Neural cell (in vitro differentiated cells): ENCODE data around the gene TFIP11. TPM values are rescaled to one million over a fixed set of nuclear protein-coding genes. Genes with fewer than 3 reads are reported as not detected.

Experiments used
- H2AFZ ChIP-seq: fragments of 200-600, 300-800 bp; sonication (generic), shearing (Covaris generic); 2 replicates; pipeline ENCODE4 v1.6.0; 2014; ENCODE audit warnings: low read depth, mild to moderate bottlenecking, antibody characterized with exemption, low read length, moderate library complexity
- H3F3A ChIP-seq: fragments of 200-600 bp; shearing (Covaris generic); 2 replicates; pipeline ENCODE4 v1.6.1; 2016; ENCODE audit warnings: mild to moderate bottlenecking, moderate library complexity, mixed read lengths, antibody characterized with exemption, low read length; ENCODE audit not compliant: insufficient read depth, poor library complexity, severe bottlenecking
- H3K27ac ChIP-seq: fragments of 200-600, 300-800 bp; sonication (generic), shearing (Covaris generic); 2 replicates; pipeline ENCODE4 v1.5.1; 2014; ENCODE audit warnings: mild to moderate bottlenecking, low read length, moderate library complexity
- H3K27me3 ChIP-seq: fragments of 300-800, 200-600 bp; sonication (generic), shearing (Covaris generic); 2 replicates; pipeline ENCODE4 v1.6.0; 2014; ENCODE audit warnings: mild to moderate bottlenecking, low read depth, low read length, moderate library complexity; ENCODE audit not compliant: insufficient read depth
- H3K36me3 ChIP-seq: fragments of 300-800, 200-600 bp; sonication (generic), shearing (Covaris generic); 2 replicates; pipeline ENCODE4 v1.5.1; 2014; ENCODE audit warnings: mild to moderate bottlenecking, antibody characterized with exemption, low read length, moderate library complexity; ENCODE audit not compliant: insufficient read depth
- H3K4me2 ChIP-seq: fragments of 300-800, 200-600 bp; sonication (generic), shearing (Covaris generic); 2 replicates; pipeline ENCODE4 v1.6.0; 2014; ENCODE audit warnings: mild to moderate bottlenecking, low read length
- H3K4me3 ChIP-seq: fragments of 300-800, 200-600 bp; sonication (generic), shearing (Covaris generic); 2 replicates; pipeline ENCODE4 v1.5.1; 2014; ENCODE audit warnings: mild to moderate bottlenecking, low read length, moderate library complexity
- H3K79me2 ChIP-seq: fragments of 200-600 bp; shearing (Covaris generic); replicated peaks from 2 replicates; pipeline ENCODE4 v1.6.0; 2014; ENCODE audit warnings: mild to moderate bottlenecking, low read length, moderate library complexity; ENCODE audit not compliant: insufficient read depth
- H3K9ac ChIP-seq: fragments of 300-800, 200-600 bp; sonication (generic), shearing (Covaris generic); 2 replicates; pipeline ENCODE4 v1.6.1; 2016; ENCODE audit warnings: mild to moderate bottlenecking, low read length, mixed read lengths
- H3K9me2 ChIP-seq: fragments of 200-600 bp; shearing (Covaris generic); 2 replicates; pipeline ENCODE4 v1.6.1; 2016; ENCODE audit warnings: mild to moderate bottlenecking, low read length, mixed read lengths; ENCODE audit not compliant: insufficient read depth
- H3K9me3 ChIP-seq: fragments of 200-600, 300-800 bp; sonication (generic), shearing (Covaris generic); 2 replicates; pipeline ENCODE4 v1.6.1; 2016; ENCODE audit warnings: mild to moderate bottlenecking, mixed run types, low read length, moderate library complexity, mixed read lengths
- H4K20me1 ChIP-seq: fragments of 200-600 bp; shearing (Covaris generic); 2 replicates; pipeline ENCODE4 v1.6.1; 2016; ENCODE audit warnings: mild to moderate bottlenecking, mixed run types; ENCODE audit not compliant: insufficient read depth
- EP300 ChIP-seq: fragments of 450-650 bp; conservative IDR thresholded peaks from 2 replicates; pipeline ENCODE4 v1.6.1; 2014; ENCODE audit warnings: antibody characterized with exemption, mild to moderate bottlenecking, moderate library complexity; ENCODE audit not compliant: poor library complexity, severe bottlenecking
- EZH2 ChIP-seq: fragments of 200-600, 300-800 bp; shearing (Covaris generic), sonication (generic); IDR thresholded peaks from 2 replicates; pipeline ENCODE4 v1.6.1; 2014; ENCODE audit warnings: antibody characterized with exemption, low read length, borderline replicate concordance, mild to moderate bottlenecking; ENCODE audit not compliant: insufficient read depth, poor library complexity, severe bottlenecking
- MXI1 ChIP-seq: fragments of 450-650 bp; conservative IDR thresholded peaks from 2 replicates; pipeline ENCODE4 v1.6.1; 2014; ENCODE audit warnings: antibody characterized with exemption, mild to moderate bottlenecking; ENCODE audit not compliant: poor library complexity, severe bottlenecking
- POLR2AphosphoS5 ChIP-seq: IDR thresholded peaks from 2 replicates; pipeline ENCODE4 v1.6.1; 2012
- RAD21 ChIP-seq: fragments of 450-650 bp; conservative IDR thresholded peaks from 2 replicates; pipeline ENCODE4 v1.6.1; 2014; ENCODE audit warnings: antibody characterized with exemption, mild to moderate bottlenecking, moderate library complexity
- SMC3 ChIP-seq: fragments of 450-650 bp; conservative IDR thresholded peaks from 2 replicates; pipeline ENCODE4 v1.6.1; 2014; ENCODE audit warnings: antibody characterized with exemption, mild to moderate bottlenecking, moderate library complexity; ENCODE audit not compliant: poor library complexity
- TAF1 ChIP-seq: IDR thresholded peaks from 2 replicates; pipeline ENCODE4 v1.6.1; 2012; ENCODE audit warnings: low read depth
- polyA plus RNA-seq: library from polyadenylated mRNA; depleted of rRNA; stranded (reverse); fragments of >200 nt; gene quantifications from 2 replicates; pipeline ENCODE4 v1.2.3, GENCODE V29; 2014
- TF ChIP-seq, protein P1 (sequence below): IDR thresholded peaks from 2 replicates; pipeline ENCODE4 v1.6.1; 2012; ENCODE audit warnings: borderline replicate concordance
- TF ChIP-seq, protein P2 (sequence below): fragments of 450-650 bp; IDR thresholded peaks from 2 replicates; pipeline ENCODE4 v1.5.1; 2014; ENCODE audit warnings: antibody characterized with exemption, mild to moderate bottlenecking, moderate library complexity; ENCODE audit not compliant: poor library complexity, severe bottlenecking

The TFIP11 gene
- polyA plus RNA-seq, 1 donor from 2014 or later, result 49.8 TPM

DNA sequence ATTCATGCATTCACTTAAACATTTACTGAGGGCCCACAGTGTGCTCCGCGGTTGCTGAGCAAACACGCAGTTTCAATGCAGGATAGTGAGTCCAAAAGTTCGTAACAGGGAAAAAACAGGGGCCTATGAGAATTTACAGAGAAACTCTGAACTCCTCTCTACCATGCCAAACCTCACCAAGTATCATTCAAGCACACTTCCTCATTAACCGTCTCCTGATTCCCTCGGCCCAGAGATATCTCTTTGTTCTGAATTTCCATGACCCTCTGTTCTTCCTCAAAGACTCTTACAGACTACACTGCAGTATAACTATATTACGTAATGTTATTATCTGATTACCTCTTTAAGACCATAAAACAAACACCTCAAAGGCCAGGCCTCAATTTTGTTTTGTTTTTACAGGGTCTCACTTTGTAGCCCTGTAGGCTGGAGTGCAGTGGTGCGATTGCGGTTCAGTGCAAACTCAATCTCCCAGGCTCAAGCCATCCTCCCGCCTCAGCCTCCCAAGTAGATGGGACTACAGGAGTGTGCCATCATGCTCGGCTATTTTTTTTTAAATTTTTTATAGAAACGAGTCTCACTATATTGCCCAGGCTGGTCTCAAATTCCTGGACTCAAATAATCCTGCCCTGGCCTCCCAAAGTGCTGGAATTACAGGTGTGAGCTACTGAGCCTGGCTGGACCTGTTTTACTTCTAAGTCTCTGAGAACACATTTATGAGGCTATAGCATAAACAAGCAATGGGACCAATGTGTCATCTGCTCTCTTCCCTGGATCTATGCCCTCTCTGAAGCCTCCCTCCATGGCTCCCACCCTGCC, 32.3 kb downstream of the TFIP11 start:
- Histone ChIP-seq H3K27me3 (no peaks in the 10 kb centered on the region), H4K20me1 (no peaks in the 10 kb centered on the region), H3F3A (no peaks in the 10 kb centered on the region), H3K79me2 (peaks cover 36% of the 10 kb centered on the region), H3K9me2 (no peaks in the 10 kb centered on the region), H3K9me3 (no peaks in the 10 kb centered on the region), H2AFZ (no peak overlapping the region), H3K9ac (no peak overlapping the region), H3K27ac (no peak overlapping the region), H3K4me2 (no peak overlapping the region), H3K4me3 (peak overlapping the region; percentile 49), H3K36me3 (no peaks in the 10 kb centered on the region)
- TF ChIP-seq, protein P1, sequence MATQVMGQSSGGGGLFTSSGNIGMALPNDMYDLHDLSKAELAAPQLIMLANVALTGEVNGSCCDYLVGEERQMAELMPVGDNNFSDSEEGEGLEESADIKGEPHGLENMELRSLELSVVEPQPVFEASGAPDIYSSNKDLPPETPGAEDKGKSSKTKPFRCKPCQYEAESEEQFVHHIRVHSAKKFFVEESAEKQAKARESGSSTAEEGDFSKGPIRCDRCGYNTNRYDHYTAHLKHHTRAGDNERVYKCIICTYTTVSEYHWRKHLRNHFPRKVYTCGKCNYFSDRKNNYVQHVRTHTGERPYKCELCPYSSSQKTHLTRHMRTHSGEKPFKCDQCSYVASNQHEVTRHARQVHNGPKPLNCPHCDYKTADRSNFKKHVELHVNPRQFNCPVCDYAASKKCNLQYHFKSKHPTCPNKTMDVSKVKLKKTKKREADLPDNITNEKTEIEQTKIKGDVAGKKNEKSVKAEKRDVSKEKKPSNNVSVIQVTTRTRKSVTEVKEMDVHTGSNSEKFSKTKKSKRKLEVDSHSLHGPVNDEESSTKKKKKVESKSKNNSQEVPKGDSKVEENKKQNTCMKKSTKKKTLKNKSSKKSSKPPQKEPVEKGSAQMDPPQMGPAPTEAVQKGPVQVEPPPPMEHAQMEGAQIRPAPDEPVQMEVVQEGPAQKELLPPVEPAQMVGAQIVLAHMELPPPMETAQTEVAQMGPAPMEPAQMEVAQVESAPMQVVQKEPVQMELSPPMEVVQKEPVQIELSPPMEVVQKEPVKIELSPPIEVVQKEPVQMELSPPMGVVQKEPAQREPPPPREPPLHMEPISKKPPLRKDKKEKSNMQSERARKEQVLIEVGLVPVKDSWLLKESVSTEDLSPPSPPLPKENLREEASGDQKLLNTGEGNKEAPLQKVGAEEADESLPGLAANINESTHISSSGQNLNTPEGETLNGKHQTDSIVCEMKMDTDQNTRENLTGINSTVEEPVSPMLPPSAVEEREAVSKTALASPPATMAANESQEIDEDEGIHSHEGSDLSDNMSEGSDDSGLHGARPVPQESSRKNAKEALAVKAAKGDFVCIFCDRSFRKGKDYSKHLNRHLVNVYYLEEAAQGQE, result no peak
- TF ChIP-seq RAD21 (no peak), TAF1 (no peak), MXI1 (no peak), POLR2AphosphoS5 (no peak), EZH2 (no peak), EP300 (no peak), SMC3 (no peak)
- TF ChIP-seq, protein P2, sequence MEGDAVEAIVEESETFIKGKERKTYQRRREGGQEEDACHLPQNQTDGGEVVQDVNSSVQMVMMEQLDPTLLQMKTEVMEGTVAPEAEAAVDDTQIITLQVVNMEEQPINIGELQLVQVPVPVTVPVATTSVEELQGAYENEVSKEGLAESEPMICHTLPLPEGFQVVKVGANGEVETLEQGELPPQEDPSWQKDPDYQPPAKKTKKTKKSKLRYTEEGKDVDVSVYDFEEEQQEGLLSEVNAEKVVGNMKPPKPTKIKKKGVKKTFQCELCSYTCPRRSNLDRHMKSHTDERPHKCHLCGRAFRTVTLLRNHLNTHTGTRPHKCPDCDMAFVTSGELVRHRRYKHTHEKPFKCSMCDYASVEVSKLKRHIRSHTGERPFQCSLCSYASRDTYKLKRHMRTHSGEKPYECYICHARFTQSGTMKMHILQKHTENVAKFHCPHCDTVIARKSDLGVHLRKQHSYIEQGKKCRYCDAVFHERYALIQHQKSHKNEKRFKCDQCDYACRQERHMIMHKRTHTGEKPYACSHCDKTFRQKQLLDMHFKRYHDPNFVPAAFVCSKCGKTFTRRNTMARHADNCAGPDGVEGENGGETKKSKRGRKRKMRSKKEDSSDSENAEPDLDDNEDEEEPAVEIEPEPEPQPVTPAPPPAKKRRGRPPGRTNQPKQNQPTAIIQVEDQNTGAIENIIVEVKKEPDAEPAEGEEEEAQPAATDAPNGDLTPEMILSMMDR, result no peak

DNA sequence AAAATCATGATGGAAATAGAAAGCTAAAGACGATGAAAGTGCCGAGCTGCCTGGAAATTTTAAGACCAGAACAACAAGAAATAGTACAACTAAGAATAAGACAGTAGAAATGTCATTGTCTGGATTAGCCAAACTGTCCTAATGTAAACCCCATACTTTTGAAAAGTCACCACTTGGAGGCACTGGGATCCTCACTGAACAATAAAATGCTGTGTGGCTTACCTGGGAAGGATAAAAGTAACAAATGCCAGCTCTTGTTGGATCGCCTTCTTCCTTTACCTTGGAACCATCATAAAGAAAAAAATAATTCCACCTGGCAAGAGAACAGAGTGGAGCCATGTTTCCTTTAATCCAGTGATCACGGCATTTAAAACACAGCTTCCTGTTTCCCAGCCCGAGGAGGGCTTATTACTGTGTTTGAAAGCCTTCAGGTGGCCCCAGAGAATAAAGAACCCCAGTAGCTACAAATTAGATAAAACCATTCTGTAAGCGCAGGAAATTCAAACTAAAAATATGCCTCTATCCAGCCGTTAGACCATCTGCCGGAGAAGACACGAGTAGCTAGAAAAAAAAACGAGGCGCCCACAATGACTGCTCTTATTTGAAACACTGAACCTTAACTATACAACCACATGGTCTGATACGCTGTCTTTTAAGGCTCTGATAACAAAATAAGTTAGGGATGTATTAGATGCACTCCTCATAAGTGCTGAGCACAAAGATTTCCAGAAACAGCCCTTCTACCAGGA, 33.1 kb downstream of the TFIP11 start:
- Histone ChIP-seq H3K4me3 (peak overlapping the region; percentile 49), H3K36me3 (no peaks in the 10 kb centered on the region), H3K27ac (no peak overlapping the region), H3K9me2 (no peaks in the 10 kb centered on the region), H3K27me3 (no peaks in the 10 kb centered on the region), H3K9ac (no peak overlapping the region), H3K79me2 (peaks cover 29% of the 10 kb centered on the region), H3K9me3 (no peaks in the 10 kb centered on the region), H2AFZ (no peak overlapping the region), H4K20me1 (no peaks in the 10 kb centered on the region), H3K4me2 (no peak overlapping the region), H3F3A (no peaks in the 10 kb centered on the region)
- no peak for TF ChIP-seq POLR2AphosphoS5
- TF ChIP-seq RAD21, result peak; percentile 9
- TF ChIP-seq SMC3, result peak; percentile 10
